Hepatocyte (in vitro differentiated cells): ENCODE measurements around the gene IFNA13.

Experiments
- EZH2phosphoT487 ChIP-seq: fragments of 200-600 bp; sonication (generic); IDR thresholded peaks from one replicate; pipeline ENCODE4 v1.6.1; 2018; ENCODE audit warnings: antibody characterized with exemption, mild to moderate bottlenecking, low read depth, moderate library complexity; ENCODE audit not compliant: unreplicated experiment, severe bottlenecking
- TF ChIP-seq, protein P1 (sequence below): fragments of 200-600 bp; sonication (generic); IDR thresholded peaks from 2 replicates; pipeline ENCODE4 v1.5.1; 2016; ENCODE audit warnings: antibody characterized with exemption, mild to moderate bottlenecking; ENCODE audit not compliant: poor library complexity

DNA sequence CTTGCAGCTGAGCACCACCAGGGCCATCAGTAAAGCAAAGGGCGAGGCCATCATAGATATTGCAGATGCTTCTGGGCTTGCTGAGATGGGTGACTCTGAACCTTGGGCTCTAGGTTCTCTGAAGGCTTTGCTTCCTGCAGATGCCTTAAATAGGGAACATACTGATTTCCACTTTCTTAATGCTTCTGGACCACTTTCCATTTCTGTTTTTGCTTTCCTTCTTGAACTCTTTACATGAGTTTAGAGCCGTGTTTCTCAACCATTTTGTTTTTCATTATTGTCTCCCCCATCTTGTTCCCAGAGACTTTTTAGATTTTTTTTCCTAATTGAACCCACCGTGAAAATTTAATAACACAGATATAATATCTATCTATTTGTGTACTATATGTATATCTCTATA, at the start of gene IFNA13:
- TF ChIP-seq, protein P1, sequence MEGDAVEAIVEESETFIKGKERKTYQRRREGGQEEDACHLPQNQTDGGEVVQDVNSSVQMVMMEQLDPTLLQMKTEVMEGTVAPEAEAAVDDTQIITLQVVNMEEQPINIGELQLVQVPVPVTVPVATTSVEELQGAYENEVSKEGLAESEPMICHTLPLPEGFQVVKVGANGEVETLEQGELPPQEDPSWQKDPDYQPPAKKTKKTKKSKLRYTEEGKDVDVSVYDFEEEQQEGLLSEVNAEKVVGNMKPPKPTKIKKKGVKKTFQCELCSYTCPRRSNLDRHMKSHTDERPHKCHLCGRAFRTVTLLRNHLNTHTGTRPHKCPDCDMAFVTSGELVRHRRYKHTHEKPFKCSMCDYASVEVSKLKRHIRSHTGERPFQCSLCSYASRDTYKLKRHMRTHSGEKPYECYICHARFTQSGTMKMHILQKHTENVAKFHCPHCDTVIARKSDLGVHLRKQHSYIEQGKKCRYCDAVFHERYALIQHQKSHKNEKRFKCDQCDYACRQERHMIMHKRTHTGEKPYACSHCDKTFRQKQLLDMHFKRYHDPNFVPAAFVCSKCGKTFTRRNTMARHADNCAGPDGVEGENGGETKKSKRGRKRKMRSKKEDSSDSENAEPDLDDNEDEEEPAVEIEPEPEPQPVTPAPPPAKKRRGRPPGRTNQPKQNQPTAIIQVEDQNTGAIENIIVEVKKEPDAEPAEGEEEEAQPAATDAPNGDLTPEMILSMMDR: no peak
- TF ChIP-seq EZH2phosphoT487: no peak
